Left lung (tissue), 10 donors: ENCODE results near the gene PHOX2B. TPM values are rescaled to one million over a fixed set of nuclear protein-coding genes. Genes with fewer than 3 reads are reported as not detected.

Experiments
- ATAC-seq: fragments of 200-7000 bp; cut with Tn5 transposase; one replicate; pipeline ENCODE4 v1.9.1; 2020; ENCODE audit warnings: moderate library complexity
- DNase-seq, 4 donors: peaks; one replicate each; pipeline ENCODE4 v3.0.0-alpha.2; 2013 to 2020
- H3K27ac ChIP-seq, 2 donors: fragments of 200-600 bp; sonication (generic) in 1 of 2; one replicate each; pipeline versions ENCODE4 v1.5.0 to v1.8.0; 2020 to 2021
- H3K27me3 ChIP-seq, 2 donors: fragments of 200-600 bp; sonication (generic) in 1 of 2; one replicate each; pipeline versions ENCODE4 v1.5.0 to v1.8.0; 2020 to 2021
- H3K36me3 ChIP-seq, 2 donors: fragments of 200-600 bp; sonication (generic) in 1 of 2; one replicate each; pipeline versions ENCODE4 v1.5.0 to v1.8.0; 2020 to 2021
- H3K4me1 ChIP-seq, 2 donors: fragments of 200-600 bp; one replicate each; pipeline ENCODE4 v1.8.0; 2021
- H3K4me3 ChIP-seq, 2 donors: fragments of 200-600 bp; sonication (generic) in 1 of 2; one replicate each; pipeline versions ENCODE4 v1.5.0 to v1.8.0; 2020 to 2021; ENCODE audit warnings: mild to moderate bottlenecking in 1 of 2
- H3K9me3 ChIP-seq, 2 donors: fragments of 200-600 bp; sonication (generic) in 1 of 2; one replicate each; pipeline versions ENCODE4 v1.5.0 to v1.8.0; 2020 to 2021
- intact Hi-C, 2 donors: fragments of 100-400 bp; cut with DNase I; formaldehyde crosslinking; loops; one replicate each; pipeline versions ENCODE4 v1.11.2 to v1.14.2; 2022
- polyA plus RNA-seq, 6 donors: library from polyadenylated mRNA; unstranded; fragments of 120-200 nt; gene quantifications; one replicate each; pipeline ENCODE4 v1.2.1, GENCODE V29; 2013; ENCODE audit not compliant: insufficient read length in 6 of 6
- total RNA-seq, 2 donors: library from RNA; stranded (reverse); fragmentation: NEBNext Ultra II Directional; extraction: Animal tissue kit (Norgen Biotek cat#: 25700); gene quantifications; one replicate each; pipeline ENCODE4 v1.2.1, GENCODE V29; 2021
- TF ChIP-seq, protein P1 (sequence below), 2 donors: fragments of 200-600 bp; sonication (generic) in 1 of 2; IDR thresholded peaks; one replicate each; pipeline versions ENCODE4 v1.5.0 to v1.8.0; 2021; ENCODE audit warnings: antibody characterized with exemption in 2 of 2
- donor health status: DM: no; HTN: yes; CAD: no.
- donor health status: DM: no; HTN: no; CAD: no.

The PHOX2B gene
- total and polyA plus RNA-seq, 8 donors = 0.06 to 0.13 (median 0.06) TPM; not detected in 4

DNA sequence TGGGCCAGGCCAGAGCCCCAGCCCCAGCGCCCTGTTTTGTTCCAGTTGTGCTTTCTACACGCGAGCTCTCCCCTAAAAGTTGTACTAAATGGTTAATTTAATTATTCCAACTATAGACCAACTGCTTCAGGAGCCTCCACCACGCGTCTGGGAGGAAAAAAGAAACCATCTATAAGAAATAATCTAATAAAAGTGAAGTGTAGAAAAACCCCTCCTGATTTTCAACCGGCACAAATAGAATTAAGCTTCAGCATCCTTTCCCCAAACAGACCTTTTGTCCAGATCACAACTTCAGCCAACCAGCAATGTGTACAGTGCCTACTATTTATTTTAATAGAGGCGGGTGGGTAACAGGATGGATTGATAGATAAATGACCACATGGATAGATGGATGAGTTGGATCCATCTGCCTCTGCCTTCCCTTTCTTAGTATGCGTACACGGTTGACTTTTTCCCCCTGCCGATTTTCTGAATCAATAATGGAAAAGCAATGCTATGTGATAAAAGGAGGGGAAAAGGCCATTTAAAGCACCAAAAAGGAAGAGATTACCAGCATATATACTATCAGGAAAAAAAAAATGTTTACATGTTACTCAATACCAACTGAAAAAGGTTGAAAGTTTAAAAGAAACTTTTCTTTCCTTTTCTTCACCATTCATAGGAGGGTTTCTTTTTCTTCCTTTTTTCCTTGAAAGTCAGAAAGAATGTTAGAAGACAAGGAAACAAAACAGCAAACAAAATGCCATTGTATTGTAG lies 3.7 kb upstream of the PHOX2B start:
- H3K4me3 ChIP-seq = no peak overlapping the region
- TF ChIP-seq, protein P1, sequence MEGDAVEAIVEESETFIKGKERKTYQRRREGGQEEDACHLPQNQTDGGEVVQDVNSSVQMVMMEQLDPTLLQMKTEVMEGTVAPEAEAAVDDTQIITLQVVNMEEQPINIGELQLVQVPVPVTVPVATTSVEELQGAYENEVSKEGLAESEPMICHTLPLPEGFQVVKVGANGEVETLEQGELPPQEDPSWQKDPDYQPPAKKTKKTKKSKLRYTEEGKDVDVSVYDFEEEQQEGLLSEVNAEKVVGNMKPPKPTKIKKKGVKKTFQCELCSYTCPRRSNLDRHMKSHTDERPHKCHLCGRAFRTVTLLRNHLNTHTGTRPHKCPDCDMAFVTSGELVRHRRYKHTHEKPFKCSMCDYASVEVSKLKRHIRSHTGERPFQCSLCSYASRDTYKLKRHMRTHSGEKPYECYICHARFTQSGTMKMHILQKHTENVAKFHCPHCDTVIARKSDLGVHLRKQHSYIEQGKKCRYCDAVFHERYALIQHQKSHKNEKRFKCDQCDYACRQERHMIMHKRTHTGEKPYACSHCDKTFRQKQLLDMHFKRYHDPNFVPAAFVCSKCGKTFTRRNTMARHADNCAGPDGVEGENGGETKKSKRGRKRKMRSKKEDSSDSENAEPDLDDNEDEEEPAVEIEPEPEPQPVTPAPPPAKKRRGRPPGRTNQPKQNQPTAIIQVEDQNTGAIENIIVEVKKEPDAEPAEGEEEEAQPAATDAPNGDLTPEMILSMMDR (IDR thresholded peaks at IDR 0.05) = no peak
- H3K9me3 ChIP-seq = no peaks in the 10 kb centered on the region
- H3K4me1 ChIP-seq = peaks cover 0 to 8% of the 10 kb centered on the region in 2 donors
- no peak overlapping the region for H3K27ac ChIP-seq
- no peak for ATAC-seq
- intact Hi-C loops = no loop called here
- no peaks in the 10 kb centered on the region for H3K36me3 ChIP-seq
- H3K27me3 ChIP-seq = peaks cover 78 to 100% of the 10 kb centered on the region in 2 donors
- no peak for DNase-seq

DNA sequence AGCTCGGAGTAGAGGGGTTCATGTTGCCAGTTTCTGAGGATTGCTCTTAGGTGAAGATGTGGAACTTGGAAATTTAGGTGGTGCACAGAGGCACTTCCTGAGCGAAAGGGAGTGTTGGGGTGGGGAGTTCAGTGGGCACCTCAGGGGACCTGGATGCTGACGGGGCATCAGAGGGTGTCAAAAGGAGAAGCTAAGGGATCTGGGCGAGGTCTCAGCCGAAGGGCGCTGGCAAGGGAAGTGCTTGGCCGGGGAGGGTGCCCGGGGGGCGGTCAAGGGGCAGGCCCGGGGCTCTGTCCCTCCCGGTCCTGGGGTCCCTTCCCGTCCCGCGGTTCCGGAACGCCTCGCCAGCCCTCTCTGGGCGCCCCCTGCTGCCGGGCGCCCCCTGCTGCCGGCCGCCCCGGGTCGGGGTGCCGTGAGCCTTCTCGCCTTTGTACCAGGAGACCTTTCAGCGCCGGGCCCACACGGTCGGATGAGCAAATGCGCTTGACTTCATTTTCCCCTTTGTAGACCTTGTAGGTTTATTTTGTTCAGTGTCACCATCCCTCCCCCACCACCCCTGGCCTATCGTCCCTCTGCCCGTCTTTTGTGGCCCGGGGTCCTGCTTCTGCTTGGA lies 3.0 kb upstream of the PHOX2B start:
- Histone ChIP-seq H3K4me3 (no peak overlapping the region), H3K4me1 (peaks cover 0 to 8% of the 10 kb centered on the region in 2 donors), H3K9me3 (no peaks in the 10 kb centered on the region), H3K27ac (no peak overlapping the region), H3K36me3 (no peaks in the 10 kb centered on the region), H3K27me3 (peaks cover 85 to 100% of the 10 kb centered on the region in 2 donors)
- ATAC-seq (peak; percentile 39), DNase-seq (peak in 1 of 4 donors; percentile 48)
- intact Hi-C loops = no loop called here
- TF ChIP-seq, protein P1 (IDR thresholded peaks at IDR 0.05) = no peak

DNA sequence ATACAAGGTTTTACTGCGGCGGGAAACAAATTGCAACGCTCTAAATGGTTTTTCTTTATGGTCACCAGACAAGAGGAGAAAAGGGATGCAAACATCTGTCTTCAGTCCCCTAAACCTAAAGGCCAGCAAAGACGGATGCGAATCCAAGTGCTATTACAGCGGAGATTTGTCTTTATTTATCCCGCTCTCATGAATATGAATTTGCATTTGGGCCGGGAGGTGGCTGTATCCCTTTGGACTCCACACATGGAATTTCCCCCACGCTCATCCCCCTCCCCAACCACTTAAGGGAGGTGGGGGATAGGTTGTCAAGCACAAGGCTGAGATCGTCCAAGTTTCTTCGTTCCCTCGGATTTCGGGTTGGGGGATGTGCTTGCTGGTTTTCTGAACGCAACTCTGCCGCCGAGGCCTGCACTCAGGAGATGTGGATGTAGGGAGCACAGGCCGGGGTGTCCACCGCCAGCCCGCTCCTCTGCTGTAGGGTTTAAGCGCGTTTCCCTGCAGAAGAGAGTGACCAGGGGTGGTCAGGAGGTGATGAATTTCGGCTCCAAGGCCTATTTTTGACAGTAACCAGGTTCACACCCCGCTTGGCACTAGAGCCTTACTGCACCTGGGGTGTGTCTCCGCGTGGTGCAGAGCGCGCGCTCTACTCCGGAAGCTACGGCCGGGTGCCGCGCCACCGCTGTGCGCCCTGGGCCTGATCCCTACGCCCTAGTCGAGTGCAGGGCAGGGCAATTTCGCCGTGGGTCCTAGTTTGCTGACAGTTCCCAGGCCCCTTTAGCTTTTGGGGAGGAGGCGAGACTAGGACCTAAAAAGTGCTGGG lies 2.3 kb upstream of the PHOX2B start:
- Histone ChIP-seq H3K4me1 (peaks cover 0 to 12% of the 10 kb centered on the region in 2 donors), H3K9me3 (no peaks in the 10 kb centered on the region), H3K27me3 (peaks cover 88 to 100% of the 10 kb centered on the region in 2 donors), H3K4me3 (no peak overlapping the region), H3K36me3 (no peaks in the 10 kb centered on the region), H3K27ac (no peak overlapping the region)
- TF ChIP-seq, protein P1 (IDR thresholded peaks at IDR 0.05) = no peak
- intact Hi-C loops = no loop called here
- ATAC-seq (peak; percentile 36), DNase-seq (peak in 1 of 4 donors; percentile 54)

DNA sequence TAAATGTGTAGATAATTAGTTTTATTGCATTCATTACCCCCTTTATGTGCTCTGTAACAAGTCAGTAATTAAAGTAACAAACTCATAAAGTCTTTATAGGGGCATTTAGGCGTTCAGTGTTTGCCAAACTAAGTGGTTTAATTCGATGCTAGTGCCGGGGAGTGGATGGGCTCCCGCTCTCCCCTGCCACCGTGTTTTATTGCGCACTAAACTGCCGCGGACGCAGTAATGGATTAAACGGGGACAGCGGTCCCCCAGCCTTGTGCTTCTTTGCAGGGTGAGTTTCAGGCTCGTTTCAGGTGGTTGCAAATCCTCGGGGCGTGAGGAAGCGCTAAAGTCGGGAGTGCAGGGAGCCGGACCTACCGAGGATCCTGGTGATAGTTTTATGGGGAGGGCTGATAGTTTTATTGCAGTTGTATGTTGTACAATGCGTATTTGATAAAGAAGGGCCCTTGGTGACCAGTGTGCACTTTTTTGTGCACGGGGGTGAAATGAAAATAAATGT lies 1.6 kb upstream of the PHOX2B start:
- H3K27me3 ChIP-seq = peaks cover 87 to 100% of the 10 kb centered on the region in 2 donors
- intact Hi-C loops = no loop called here
- H3K9me3 ChIP-seq = no peaks in the 10 kb centered on the region
- no peak for DNase-seq
- TF ChIP-seq, protein P1 (IDR thresholded peaks at IDR 0.05) = no peak
- peaks cover 0 to 12% of the 10 kb centered on the region in 2 donors for H3K4me1 ChIP-seq
- H3K36me3 ChIP-seq = no peaks in the 10 kb centered on the region
- no peak for ATAC-seq
- no peak overlapping the region for H3K27ac ChIP-seq
- no peak overlapping the region for H3K4me3 ChIP-seq
